HG03135 (cell line): Measurements from ENCODE around the gene FGF11.
"Not testable (repeated sequence)": the region's sequence is repeated elsewhere in the genome, so short reads cannot be mapped to it uniquely, and the experiment has no call there.

Experiments used
- ATAC-seq: cut with Tn5 transposase; IDR thresholded peaks from one replicate; pipeline ENCODE4 v1.9.1; 2021; ENCODE audit warnings: mild to moderate bottlenecking, moderate library complexity; ENCODE audit not compliant: unreplicated experiment

FGF11 gene

DNA sequence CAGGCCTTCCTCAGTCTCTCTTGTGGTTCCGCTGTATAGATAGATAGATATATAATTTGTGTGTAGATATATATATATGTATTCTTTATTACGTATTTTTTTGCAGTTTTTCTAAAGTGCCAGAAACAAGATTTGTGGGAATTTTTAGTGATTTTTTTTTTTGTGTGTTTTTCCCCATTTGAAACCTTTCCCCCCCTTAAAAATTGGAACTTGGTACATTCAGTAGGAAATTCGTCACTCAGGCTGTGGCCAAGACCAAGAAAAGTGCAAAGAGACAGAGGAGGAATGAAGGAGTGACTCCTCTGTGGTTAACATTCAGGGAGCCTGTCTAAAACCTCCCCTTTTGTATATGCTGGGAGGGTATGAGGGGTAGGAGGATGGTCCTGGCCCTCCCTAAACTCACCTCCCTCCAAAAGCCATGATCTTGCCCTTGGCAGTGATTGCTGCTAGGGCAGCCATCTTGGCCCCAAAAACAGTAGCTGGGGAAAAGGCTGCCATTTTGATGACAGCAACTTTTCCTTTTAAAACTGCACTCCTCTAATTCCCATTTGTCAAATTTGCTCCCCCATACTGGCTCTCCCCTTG, 20.7 kb downstream of the FGF11 start:
- no peak for ATAC-seq

DNA sequence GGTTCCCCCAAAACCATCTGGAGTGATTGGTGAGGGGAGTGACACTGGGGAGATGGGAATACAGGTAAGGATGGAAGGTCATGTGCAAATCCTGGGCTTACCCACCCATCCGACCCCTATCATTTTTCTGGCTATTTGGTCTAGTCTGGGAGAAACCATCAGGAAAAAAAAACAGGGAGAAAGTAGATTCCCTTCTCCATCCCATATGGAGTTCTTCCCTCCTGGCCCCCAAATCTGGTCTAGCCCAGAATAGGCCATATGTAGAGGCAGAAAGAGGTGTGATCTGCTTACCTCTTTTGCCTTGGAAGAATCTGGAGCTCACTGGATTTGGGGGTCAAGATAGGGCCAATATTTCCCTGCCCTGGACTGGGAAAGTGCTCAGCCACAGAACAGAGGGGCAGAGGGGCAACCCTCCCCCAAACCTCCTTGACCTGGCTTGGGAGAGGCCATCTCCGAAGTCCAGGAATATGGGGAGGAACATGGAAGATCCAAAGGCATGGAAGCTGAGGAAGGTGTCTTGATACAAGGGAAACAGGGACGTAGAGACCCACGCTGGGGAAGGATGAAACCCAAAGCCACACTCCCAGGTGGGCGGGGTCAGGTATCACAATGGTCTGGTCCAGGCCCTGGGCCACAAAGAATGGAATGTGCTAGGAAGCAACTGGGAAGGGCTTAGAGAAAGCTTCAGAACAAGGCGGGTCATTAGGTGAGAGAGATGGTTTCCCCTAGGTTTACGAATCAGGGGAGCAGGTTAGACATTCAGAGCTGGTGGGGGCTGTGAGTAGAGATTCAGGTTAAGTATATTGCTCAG, 21.7 kb downstream of the FGF11 start:
- no peak for ATAC-seq

DNA sequence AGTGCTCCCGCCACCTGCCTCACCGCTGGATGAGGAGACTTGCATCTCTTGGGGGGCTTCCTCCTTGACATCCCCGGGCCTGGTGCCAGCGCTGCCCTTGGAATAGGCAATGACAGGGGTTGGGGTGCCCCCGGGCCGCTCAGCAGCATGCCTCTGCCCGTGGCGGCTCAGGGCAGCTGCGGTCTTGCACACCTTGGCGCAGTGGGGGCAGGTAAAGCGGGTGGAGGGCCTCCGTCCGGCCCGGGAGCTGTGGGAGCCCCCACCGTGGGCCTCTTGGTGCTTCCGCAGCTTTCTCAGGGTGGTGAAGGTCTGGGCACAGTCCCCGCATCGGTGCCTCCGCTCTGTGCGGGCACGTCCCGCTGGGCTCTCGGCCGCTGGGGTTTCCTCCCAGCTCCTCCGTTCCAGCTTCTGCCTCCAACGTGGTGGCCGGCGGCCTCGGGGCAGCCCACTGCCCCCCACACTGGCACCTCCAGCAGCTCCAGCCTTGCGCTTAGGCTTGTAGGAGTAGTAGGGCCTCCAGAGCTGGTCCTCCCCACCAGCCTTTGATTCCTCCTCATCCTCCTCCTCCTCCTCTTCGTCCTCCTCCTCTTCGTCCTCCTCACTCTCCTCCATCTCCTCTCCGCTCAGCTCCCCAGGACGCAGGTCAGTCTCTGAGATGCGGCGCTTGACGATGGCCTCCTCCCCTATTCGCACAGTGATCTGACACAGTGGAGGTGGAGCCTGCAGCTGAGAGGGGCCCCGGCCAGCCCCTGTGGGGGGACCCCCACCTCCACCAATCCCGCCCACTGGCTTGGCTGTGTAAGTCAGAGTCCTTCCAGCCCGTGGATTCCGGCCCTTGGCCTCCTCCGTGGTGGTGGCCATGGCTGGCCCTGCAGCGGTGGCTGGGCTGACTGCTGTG, 23.4 kb downstream of the FGF11 start:
- no peak for ATAC-seq

DNA sequence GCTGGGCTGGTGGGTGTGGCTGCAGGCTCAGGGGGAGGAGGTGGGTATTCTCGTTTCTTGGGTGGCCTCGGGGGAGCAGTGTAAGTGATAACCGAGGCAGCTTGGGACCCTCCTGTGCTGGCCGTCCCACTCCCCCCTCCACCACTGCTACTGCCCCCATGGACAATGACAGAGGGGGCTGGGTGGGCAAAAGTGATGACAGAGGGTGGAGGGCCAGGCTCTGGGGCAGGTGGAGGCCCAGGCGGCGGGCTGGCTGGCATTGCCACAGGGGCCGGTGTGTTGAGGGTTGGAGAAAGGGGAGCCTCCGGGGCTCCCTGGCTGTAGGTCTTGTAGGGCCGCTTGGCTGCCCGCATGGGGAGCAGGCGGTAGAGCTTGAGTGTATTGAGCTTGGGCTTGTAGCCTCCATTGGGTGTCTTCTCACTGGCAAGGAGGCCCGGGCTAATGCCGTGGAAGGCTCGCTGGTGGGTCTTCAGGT, 24.1 kb downstream of the FGF11 start:
- no peak for ATAC-seq

DNA sequence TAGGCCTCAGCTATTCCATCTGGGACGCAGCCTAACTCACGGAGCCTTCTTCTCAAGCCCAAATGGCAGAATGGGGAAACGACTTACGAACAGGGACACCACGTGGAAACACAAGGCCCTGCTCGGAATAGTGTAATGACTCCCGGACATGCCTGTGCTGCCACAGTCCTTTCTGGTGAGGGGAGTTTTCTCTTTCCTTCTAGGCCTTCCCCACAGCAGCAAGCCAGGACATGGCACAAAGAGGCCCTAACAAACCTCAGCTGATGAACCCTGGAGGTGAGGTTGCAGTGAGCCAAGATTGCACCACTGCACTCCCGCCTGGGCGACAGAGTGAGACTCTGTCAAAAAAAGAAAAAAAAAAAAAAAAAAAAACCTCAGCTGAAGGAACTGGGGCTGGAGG, 24.8 kb downstream of the FGF11 start:
- ATAC-seq = no peak

DNA sequence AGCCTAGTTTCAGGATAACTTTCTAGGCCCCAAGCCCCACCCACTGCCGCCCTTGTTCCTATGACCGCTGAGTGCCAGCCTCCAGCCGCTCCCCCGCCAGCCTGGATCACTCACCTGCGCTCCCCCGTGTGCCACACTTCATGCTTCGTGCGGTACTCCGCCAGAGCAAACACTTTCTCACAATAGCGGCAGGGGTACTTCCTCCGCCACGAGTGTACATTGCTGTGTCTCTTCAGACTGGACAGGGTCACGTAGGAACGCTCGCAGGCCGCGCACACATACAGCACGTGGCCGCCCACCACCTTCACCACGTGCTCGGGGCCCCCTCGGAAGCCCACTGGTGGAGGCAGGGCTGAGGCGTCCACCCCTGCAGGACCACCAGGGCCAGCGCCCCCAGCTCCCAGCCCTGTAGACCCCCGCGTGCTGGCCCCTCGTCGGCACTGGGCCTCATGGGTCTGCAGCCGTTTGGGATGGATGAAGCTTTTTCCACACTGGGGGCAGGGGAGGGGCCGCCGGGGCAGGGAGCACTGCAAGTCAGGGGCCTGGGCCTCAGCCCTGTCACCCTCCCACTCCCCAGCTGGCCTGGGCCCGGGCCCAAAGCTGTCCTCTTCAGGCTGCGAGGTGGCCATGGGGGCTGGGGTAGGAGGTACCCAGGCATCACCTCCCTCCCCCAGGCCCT, 26.4 kb downstream of the FGF11 start:
- ATAC-seq = no peak

DNA sequence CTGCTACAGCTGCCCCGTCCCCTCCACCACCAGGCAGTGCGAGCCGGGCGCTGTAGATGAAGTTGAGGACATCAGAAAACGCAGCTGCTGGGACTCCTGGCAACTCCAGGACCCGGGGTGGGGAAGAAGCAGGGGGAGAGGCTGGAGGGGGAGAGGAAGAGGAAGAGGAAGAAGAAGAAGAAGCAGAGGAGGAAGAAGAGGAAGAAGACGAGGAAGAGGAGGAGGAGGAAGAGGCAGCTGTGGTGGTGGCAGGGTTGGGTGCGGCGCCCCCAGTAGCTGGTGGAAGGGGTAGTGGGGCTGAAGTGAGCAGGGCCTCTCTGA, 27.0 kb downstream of the FGF11 start:
- ATAC-seq = no peak

DNA sequence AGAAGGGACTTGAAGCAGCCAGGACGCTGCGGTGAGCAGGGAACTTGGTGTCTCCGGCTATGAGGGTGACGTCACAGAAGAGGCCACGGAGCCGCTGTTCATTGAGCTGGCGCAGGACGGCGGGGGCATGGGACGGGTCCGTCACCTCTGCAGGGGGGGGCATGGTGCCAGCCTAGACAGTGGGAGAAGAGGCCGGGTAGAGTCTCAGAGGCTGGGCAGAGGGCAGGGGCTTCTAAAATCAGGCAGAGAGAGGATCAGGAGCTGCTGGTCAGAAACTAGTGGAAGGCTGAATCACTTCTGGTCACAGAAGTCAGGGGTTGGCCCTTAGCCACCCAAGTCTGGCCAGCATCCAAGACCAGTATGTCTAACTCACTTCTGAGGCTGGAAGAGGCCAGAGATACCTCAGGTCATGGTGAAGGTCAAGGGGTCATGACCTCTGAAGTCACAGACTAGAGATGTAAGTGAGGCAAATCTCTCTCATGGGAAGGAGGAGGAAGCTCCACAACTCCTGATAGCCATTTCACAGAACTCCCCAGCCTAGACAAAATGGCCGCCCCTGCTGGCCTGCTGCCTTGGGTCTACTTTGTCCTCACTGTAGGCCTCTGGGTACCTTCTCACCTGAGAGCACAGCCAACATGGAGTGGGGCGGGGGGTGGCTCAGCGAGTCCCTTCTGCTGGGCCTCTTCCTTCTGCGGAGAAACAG, 27.5 kb downstream of the FGF11 start:
- ATAC-seq = no peak

DNA sequence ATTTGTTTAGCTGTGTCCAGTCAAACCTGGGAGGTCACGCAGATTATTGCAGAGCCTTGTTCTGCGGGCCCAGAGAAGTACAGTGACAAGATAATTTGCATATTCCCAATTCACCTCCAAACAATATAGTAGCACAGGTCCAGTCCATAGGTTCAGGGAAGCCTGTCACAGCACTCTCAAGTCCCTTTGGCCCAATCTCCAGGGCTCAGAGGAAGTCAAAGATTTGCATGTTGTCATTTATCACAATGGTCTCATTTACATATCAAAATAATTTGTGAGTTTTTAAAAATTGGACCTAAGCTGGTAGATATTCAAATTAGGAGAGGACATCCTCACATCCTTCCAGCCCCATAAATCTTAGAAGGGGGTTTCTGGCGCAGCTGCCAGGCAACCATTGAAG, 28.2 kb downstream of the FGF11 start:
- no peak for ATAC-seq

DNA sequence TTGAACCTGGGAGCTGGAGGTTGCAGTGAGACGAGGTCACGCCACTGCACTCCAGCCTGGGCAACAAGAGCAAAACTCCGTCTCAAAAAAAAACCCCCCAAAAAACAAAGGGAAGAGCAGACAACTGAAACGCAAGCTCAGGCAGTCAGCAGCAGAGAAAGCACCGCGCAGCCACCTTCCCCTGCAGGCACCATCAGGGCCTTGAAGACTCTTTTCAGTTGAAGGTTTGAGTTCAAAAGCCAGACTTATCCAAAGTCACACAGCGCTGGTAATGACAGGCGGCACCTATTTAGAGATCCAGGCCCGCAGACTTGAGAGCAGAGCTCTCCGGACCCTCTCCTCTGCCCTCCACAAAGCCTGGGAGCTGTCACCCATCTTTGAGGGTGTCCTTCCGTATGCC, 29.0 kb downstream of the FGF11 start:
- no peak for ATAC-seq

DNA sequence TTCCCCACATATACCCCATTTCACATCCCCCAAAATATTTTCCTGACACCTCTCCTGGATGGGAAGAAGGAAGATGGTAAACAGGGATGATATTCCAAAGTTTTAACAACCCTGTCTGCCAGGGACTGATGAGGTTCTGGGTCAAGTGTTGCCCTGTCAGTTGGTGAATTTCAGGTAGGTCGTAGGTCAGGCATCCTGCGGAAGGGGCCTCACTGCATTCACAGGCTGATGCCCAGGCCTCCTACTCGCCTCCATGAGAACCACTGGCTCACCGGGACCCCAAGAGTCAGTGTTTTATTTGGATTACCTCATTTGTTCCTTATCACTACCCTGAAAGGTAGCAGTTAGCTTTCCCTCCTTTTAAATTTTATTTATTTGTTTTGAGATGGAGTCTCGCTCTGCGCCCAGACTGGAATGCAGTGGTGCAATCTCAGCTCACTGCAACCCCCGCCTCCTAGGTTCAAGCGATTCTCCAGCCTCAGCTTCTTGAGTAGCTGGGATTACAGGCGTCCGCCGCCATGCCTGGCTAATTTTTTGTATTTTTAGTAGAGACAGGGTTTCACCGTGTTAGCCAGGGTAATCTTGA, 29.6 kb downstream of the FGF11 start:
- no peak for ATAC-seq

DNA sequence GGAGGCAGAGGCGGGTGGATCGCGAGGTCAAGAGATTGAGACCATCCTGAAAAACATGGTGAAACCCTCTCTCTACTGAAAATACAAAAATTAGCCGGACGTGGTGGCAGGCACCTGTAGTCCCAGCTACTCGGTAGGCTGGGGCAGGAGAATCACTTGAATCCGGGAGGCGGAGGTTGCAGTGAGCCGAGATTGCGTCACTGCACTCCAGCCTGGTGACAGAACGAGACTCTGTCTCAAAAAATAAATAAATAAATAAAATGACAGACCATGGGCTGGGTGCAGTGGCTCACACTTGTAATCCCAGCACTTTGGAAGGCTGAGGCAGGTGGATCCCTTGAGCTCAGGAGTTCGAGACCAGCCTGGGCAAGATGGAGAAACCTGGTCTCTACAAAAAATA, 30.5 kb downstream of the FGF11 start:
- not testable (repeated sequence) for ATAC-seq

DNA sequence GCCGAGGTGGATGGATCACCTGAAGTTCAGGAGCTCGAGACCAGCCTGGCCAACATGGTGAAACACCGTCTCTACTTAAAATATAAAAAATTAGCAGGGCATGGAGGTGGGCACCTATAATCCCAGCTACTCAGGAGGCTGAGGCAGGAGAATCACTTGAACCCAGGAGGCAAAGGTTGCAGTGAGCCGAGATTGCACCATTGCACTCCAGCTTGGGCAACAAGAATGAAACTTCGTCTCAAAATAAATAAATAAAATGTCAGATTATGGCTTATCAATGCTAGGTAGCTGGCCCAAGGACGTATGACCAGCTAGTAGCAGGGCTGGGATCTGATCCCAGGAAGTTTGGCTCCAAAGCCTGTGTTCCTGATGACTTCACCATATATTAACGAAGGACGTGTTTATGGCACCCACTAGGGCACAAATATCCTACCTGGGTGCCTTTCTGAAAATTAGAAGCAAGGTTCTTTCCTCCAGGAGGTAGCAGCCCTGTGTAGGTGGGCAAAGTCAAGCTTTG, 31.2 kb downstream of the FGF11 start:
- ATAC-seq = not testable (repeated sequence)

DNA sequence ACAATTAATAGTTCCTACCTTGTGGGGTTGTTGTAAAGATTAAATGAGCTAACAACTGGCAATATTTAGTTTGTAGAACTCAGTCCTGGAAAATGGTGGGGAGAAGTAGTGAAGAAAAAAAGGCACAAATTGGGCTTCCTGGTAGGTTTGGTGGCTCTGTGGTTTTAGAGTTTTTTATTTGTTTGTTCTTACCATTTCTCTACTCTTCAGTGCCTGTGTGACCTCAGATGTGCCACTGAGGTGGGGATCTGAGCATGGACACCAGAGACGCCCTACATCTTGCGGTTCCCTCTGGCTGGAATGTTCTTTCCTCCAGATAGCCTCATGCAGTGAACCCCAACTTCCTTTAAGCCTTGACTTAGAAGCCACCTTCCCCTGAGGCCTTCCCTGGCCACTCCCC, 32.4 kb downstream of the FGF11 start:
- ATAC-seq = no peak

DNA sequence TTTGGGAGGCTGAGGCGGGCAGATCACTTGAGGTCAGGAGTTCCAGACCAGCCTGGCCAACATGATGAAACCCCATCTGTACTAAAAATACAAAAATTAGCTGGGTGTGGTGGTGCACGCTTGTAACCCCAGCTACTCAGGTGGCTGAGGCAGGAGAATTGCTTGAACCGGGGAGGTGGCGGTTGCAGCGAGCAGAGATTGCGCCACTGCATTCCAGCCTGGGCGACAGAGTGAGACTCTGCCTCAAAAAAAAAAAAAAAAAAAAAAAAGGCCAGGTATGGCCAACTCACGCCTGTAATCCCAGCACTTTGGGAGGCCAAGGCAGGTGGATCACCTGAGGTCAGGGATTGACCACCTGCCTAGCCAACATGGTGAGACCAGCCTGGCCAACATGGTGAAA, 35.5 kb downstream of the FGF11 start:
- ATAC-seq = not testable (repeated sequence)

DNA sequence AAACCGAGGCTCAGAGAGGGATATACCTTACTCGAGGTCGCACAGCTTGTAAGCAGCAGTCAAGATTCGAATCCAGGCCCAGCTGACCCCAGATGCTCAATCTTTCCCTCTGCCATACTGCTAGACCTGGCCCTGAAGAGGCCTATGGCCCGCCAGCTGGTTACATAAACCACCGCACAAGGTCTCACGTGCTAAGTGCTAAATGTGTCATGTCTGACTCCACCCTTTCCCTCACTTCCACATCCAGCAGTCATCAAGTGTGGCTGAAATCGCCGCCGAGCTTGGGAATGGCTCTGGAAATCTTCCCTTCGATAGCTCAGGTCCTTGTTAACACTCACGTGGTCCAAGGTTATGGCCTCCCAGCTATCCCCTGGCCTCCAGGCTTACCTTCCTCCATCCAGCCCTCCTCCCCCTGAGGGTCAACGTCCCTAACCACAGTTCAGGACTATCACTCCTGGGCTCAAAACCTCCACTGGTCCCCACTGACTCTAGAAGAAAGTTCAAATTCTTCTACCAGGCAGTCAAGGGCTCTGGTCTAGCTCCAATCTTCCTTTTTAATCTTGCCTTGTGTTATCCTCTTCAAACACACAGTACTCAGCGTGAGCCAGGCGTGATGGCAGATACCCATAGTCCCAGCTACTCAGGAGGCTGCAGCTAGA, 36.6 kb downstream of the FGF11 start:
- no peak for ATAC-seq

DNA sequence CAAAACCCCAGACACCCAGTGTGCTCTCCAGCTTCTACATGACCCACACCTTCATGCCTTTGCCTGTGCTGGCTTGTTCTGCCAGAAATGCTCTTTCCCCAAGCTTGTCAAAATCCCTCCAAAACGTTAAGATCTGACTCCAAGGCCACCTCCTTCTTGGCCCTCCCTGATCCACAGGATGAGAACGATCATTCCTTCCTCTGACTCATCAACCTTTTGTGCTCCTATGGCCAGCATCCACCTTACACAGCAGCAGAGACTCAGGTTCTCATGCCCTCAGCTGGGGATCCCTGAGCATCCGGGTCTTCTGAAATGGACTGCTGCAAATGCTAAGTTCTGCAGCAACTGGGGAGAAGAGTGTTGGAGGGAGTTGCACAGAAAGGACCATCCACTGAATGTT, 37.2 kb downstream of the FGF11 start:
- no peak for ATAC-seq

DNA sequence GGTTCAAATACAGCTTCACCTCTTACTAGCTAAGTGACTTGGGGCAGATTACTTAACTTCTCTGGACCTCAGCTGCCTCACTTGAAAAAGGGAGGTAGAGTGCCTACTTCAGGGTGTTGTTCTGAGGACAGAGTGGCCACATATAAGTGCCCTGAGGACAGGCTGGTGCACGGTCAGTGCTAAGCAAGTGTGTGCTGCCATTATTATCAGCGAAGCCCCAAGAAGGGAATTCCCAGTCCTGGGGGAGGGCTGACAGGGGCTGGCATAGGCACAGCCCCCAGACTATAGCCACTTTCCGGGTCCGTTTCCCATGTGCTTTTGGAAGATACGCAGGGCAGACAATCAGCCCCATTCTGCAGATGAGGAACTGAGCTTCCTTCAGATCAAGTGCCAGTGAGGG, 37.6 kb downstream of the FGF11 start:
- ATAC-seq = no peak
